Activated CD4-positive, alpha-beta T cell treated with anti-CD3 and anti-CD28 coated beads, Interleukin-2, Interleukin-4, amounts not matched to agents 100 ng/mL and 50 ng/mL, durations not matched to agents 16 hours and 8 hours (primary cell): Measurements from ENCODE around the gene GMEB2.
"Not testable (repeated sequence)": the region's sequence is repeated elsewhere in the genome, so short reads cannot be mapped to it uniquely, and the experiment has no call there.

ENCODE experiments used
- DNase-seq: peaks from one replicate; pipeline ENCODE4 v3.0.0-alpha.2; 2020; ENCODE audit warnings: low spot score

Gene GMEB2

GRCh38 chr20:63588641-63589041 is 38.3 kb downstream of the GMEB2 start:
- DNase-seq = no peak

DNA sequence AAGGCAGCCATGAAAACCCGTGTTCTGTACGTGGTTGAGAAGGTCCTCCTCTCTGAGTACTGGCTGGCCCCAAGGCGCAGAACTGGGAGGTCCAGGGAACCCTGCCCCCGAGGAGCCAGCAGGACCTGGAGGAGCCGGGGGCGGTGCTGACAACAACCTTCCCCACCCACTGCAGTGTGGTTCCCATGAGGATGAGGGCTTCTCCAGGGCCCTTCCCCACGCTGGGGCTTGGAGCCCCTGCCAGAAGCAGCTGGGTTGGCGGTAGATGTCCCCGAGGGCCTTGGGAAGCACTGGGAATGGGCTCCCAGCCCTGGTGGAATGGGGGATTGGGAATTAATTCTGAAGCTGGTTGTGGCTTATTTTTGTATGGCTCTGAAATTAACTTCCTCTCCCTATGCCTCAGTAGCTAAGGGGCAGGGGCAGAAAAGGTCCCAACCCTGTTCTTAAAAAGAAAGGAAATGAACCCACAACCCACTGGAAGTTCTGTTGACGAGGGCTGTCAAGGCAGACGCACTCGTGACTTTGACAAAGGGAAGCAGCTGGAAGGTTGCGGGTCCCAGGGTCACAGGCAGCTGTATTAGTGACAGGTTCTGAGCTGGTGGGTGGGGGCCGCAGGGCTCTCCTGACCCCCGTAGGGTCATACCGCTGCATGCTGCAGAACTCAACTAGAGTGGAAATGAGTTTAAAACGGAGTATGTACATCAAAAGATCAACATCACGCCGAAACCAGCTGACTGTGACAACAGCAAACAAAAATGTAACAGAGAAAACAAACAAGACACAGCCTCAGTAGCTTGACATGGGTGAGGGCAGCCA is 38.9 kb downstream of the GMEB2 start:
- DNase-seq = no peak

DNA sequence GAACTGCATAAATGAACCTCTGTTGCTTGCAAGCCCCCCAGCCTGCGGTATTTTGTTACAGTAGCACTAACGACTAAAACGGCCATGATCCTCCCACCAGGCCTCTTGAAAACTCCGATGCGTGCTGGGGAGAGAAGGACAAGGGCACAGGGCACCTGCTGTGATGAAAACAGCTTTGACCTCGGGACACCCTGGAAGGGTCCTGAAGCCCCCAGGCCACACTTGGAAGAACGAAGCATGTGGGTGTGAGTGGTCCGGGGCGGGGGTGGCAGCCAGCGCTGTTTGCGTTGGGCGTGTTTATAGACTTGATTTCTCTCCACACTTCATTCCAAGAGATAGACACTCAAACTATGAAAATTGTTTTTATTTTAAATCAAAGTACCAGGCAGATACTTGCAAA is 39.6 kb downstream of the GMEB2 start:
- no peak for DNase-seq

GRCh38 chr20:63586797-63587196 is 40.1 kb downstream of the GMEB2 start:
- no peak for DNase-seq

- no peak for DNase-seq
Observed at GRCh38 chr20:63585616-63586565, 41.0 kb downstream of the GMEB2 start.

DNA sequence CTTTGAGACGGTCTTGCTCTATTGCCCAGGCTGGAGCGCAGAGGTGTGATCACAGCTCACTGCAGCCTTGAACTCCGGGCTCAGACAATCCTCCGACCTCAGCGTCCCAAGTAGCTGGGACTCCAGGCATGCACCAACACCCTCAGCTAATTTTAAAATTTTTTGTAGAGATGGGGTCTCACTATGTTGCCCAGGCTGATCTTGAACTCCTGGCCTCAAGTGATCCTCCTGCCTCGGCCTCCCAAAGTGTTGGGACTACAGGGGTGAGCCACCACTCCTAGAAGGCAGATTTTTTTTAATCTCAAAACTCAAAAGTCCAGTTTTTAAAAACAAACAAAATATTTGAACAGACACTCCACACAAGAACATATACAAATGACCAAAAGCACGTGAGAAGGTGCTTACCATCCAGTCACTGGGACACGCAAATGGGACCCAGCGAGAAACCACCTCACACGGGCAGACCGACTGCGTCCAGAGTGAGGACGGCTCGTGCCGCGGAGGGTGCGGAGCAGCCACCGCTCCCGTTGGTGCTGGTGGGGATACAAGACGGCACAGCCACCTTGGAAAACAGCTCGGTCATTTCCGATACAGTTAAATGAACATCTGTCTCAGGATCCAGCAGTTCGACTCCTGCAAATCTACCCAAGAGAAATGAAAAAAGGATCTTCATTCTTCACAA is 44.4 kb downstream of the GMEB2 start:
- DNase-seq = no peak

GRCh38 chr20:63580796-63581461 is 46.0 kb downstream of the GMEB2 start:
- DNase-seq = peak; percentile 47

- no peak for DNase-seq
Observed at GRCh38 chr20:63579017-63579694, 47.7 kb downstream of the GMEB2 start.

DNA sequence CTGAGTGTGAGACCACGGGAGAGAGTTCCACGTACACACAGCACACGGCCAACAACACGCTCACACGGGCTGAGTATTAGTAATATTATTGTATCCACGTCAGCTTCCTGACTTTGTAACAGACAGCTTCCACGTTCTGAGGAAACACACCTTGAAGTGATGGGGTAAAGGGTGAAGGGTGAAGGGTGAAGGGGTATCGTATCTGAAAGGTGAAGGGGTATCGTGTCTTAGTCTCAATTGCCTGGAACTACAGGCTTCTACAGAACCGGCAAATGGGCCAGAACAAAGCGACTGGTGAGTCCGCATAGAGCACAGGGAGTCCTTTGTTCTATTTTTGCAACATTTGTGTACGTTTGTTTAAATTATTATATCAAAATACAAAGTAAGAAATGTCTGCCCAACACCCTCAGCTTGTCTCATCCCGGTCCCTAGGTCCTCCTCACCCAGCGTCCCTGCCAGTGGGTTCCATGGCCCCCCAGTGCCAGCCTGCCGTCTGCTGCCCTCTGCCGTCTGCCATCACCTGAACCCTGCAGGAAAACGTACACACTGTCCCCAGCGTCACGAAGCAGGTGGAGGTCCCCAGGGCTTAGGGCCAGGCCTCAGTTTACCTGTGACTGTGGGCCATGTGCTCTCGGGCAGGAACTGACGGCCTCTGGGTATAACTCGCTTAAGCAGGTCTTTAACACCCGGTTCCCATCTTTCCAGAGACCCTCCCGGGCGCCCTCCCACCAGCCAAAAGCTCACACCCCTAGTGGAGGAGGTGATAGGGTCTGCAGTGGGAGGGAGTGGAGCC is 48.5 kb downstream of the GMEB2 start:
- DNase-seq = no peak

GRCh38 chr20:63577317-63577894 is 49.5 kb downstream of the GMEB2 start:
- no peak for DNase-seq

DNA sequence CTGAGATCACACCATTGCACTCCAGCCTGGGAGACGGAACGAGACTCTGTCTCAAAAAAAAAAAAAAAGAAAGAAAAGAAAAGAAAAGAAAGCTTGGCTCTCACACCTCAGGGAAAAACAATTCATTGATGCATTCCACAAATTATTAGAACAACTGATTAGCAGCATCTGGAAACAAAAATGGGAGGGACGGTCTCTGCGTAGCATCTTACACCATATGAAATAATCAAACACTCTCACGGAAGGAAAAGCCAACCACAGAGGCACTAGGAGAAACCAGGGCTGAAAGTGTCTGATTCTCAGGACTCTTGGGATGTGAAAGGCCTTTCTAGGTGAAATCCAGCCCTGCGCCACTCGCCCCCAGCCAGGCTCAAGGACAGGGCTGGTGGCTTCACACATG is 50.6 kb downstream of the GMEB2 start:
- no peak for DNase-seq

DNA sequence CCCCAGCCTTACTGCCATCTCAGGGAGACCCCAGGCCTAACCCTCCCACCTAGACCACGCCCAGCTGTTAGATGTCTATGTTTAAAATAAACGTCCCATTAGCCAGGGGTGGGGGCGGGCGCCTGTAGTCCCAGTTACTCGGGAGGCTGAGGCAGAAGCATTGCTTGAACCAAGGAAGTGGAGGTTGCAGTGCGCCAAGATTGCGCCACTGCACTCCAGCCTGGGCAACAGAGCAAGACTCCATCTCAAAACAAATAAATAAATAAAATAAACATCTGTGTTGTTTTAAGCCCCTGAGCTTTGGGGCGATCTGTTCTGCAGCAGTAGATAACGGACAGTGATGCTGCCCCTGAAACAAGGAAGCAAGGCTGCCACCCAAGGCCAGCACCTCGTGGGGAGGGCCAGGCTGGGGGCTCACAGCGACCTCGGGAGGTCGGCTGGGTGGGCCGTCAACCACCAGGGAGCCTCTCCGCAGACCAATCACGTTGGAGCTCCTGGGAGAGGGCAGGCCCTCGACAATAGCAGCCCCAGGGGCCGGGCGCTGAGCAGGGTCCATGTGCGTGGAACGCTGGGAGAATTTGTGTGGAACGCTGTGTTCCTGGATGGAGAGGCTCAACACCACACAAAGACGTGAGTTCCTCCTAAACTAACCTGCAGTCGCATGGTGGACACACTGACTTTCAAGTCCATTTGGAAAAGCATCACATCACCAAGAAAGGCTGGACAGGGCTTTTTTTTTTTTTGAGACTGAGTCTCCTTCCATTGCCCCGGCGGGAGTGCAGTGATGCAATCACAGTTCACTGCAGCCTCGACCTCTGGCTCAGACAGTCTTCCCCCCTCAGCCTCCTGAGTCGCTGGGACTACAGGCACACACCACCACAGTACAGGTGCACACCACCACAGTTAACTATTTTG is 51.8 kb downstream of the GMEB2 start:
- no peak for DNase-seq

GRCh38 chr20:63574156-63574828 is 52.6 kb downstream of the GMEB2 start, which contains the start of gene HELZ2:
Gene HELZ2, minus strand, starts transcription at chr20:63574239. Its CDS starts 1,854 bp downstream, at chr20:63572385.
- peak; percentile 50 for DNase-seq

DNA sequence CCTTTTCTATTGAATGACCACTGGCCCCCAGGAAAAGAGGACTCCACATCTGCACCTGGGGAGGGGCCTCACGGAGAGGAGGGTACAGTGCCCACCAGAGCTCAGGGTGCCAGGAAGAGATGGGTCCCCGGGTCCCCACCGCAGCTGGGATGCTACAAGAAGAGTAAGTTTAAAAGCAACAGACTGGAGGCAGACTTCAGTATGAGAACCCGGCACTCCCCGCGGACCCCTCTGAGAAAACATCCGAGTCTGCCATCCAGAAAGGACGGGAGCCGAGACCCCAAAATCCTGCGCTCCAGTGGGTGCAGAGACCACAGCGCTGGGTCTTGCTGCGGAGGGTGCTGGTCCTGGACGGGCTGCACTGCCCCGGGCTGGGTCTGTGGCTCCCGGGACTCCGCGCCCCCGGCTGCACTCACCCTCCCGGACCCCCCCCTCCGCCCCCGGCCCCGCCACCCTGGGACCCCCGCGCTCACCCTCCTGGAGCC is 53.2 kb downstream of the GMEB2 start:
- DNase-seq = no peak

DNA sequence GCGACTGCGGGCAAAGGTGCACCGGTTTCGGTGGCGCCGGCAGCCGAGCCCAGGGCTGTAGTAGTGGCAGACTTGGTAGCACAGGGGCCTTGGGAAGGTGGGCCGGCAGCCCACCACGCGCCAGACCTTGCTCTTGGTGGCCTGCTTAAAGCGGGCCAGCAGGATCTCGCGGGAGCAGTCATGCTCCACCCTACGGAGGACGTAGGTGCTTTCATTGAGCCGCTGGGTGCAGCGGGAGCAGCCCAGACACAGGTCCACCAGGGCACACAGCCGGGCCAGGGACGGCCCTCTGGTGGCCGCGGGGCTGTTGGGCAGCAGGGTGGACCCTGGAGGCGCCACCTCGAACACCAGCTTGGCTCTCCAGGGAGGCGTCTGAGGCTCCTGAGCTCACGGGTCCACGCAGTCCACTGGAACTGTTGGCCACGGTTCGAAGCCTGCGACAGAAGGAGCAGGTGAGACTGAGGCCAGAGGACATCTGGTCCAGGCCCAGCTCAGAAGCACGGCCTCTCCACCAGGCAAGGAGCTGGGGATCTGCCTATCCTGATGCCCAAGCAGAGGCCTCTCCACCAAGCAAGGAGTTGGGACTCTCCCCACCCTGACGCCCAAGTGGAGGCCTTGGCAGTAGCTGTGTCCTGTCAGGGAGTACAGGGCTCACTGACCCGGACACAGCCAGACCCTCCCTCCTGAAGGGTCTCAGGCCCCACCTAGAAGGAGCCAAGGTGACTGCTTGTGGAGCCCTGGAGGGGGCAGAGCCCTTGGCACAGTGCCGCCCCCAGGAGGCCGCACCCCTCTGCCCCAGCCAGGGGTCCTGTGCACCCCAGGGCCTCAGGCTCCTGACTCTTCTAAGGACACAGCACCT is 53.9 kb downstream of the GMEB2 start:
- no peak for DNase-seq

DNA sequence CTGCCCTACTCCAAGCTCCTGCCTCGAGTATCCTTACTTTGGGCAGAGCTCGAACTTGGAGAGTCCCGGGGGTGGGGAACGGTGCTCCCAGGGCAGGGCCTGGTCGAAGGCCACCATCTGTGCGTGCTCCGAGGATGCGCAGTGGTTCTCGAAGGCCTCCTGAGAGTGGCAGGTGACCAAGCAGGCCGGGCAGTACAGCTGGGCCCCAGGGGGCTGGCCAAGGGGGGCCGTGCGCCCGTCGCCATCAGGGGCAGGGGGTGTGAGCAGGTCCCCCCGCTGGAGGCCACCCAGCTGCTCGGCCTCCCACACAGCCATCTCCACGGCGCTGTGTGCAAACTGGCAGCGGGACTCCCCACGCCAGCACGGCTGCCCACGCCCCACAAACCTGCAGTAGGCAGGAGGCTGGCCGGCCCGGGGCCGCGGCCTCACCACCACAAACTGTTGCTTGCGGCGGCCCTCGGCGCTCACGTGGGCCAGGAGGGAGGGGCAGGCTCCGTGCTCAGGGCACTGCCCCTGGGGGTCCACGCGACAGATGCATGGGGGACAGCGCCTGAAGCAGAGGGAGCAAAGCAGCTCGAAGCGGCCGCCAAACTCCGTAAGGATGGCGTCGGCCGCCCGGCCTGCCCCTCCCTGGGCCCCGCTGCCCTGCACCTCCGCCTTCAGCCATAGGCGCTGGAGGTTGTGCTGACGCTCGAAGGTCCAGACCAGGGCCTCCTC is 54.7 kb downstream of the GMEB2 start:
- no peak for DNase-seq

- not testable (repeated sequence) for DNase-seq
Observed at GRCh38 chr20:63571087-63571478, 55.8 kb downstream of the GMEB2 start.
